Keratinocyte (primary cell): ENCODE results near the gene TMC1. TPM values are rescaled to one million over a fixed set of nuclear protein-coding genes. Genes with fewer than 3 reads are reported as not detected.

Source experiments
- DNase-seq: peaks from one replicate; pipeline ENCODE4 v3.0.0-alpha.2; 2011; ENCODE audit warnings: low read depth, missing footprints, low spot score
- FAIRE-seq: peaks from 2 replicates; lab custom pipeline; 2011; peaks lifted over from hg19 to GRCh38; lab: Jason Lieb, UNC
- H2AFZ ChIP-seq: 2 replicates; pipeline ENCODE4 v1.6.0; 2012; ENCODE audit warnings: low read length, control low read depth, inconsistent platforms; ENCODE audit not compliant: control insufficient read depth
- H3K27ac ChIP-seq: 2 replicates; pipeline ENCODE4 v1.5.1; 2011; ENCODE audit warnings: low read length; ENCODE audit not compliant: control insufficient read depth, insufficient read depth
- H3K27me3 ChIP-seq: 3 replicates; pipeline ENCODE4 v1.6.0; 2011; ENCODE audit warnings: low read length; ENCODE audit not compliant: control insufficient read depth, insufficient read depth; ENCODE audit errors: extremely low read depth
- H3K36me3 ChIP-seq, 2 experiments: 2 replicates in 1 of 2; 3 replicates in 1 of 2; pipeline ENCODE4 v1.5.1; 2011; ENCODE audit warnings: low read length in 2 of 2, mild to moderate bottlenecking in 1 of 2; ENCODE audit not compliant: control insufficient read depth in 2 of 2, insufficient read depth in 2 of 2; ENCODE audit errors: extremely low read depth in 1 of 2
- H3K4me1 ChIP-seq: 3 replicates; pipeline ENCODE4 v1.5.1; 2011; ENCODE audit warnings: low read length; ENCODE audit not compliant: control insufficient read depth, insufficient read depth; ENCODE audit errors: extremely low read depth
- H3K4me2 ChIP-seq: 3 replicates; pipeline ENCODE4 v1.6.0; 2011; ENCODE audit warnings: low read depth, low read length; ENCODE audit not compliant: control insufficient read depth, insufficient read depth; ENCODE audit errors: extremely low read depth
- H3K4me3 ChIP-seq, 3 experiments: fragments of 200-600 bp in 1 of 3; sonication (generic) in 1 of 3; 2 replicates in 2 of 3; 3 replicates in 1 of 3; pipeline ENCODE4 v1.5.1; 2011 to 2016; ENCODE audit warnings: low read length in 3 of 3, mild to moderate bottlenecking in 3 of 3, control low read depth in 2 of 3, inconsistent platforms in 1 of 3, low read depth in 1 of 3, mixed read lengths in 1 of 3, mixed run types in 1 of 3, moderate library complexity in 1 of 3; ENCODE audit not compliant: control insufficient read depth in 2 of 3, insufficient read depth in 2 of 3; ENCODE audit errors: extremely low read depth in 1 of 3
- H3K79me2 ChIP-seq: 2 replicates; pipeline ENCODE4 v1.6.0; 2012; ENCODE audit warnings: low read length; ENCODE audit not compliant: control insufficient read depth, insufficient read depth
- H3K9ac ChIP-seq: 3 replicates; pipeline ENCODE4 v1.6.0; 2011; ENCODE audit warnings: low read length; ENCODE audit not compliant: control insufficient read depth, insufficient read depth; ENCODE audit errors: extremely low read depth
- H3K9me1 ChIP-seq: 3 replicates; pipeline ENCODE4 v1.6.0; 2011; ENCODE audit warnings: low read length; ENCODE audit not compliant: control insufficient read depth, insufficient read depth; ENCODE audit errors: extremely low read depth
- H3K9me3 ChIP-seq: 2 replicates; pipeline ENCODE4 v1.5.1; 2012; ENCODE audit warnings: low read depth, low read length; ENCODE audit not compliant: control insufficient read depth
- H4K20me1 ChIP-seq: 3 replicates; pipeline ENCODE4 v1.6.0; 2011; ENCODE audit warnings: low read length; ENCODE audit not compliant: control insufficient read depth, insufficient read depth; ENCODE audit errors: extremely low read depth
- CTCF ChIP-seq, 3 experiments: IDR thresholded peaks in 1 of 3; conservative IDR thresholded peaks in 1 of 3; optimal IDR thresholded peaks in 1 of 3; 2 replicates in 2 of 3; 3 replicates in 1 of 3; pipeline versions ENCODE3 to v1.5.1; 2011; ENCODE audit warnings: low read length in 3 of 3, mild to moderate bottlenecking in 3 of 3, moderate library complexity in 2 of 3, control low read depth in 1 of 3, inconsistent platforms in 1 of 3; ENCODE audit not compliant: insufficient read depth in 2 of 3; ENCODE audit errors: extremely low read depth in 1 of 3
- EZH2 ChIP-seq: IDR thresholded peaks from one replicate; pipeline ENCODE4 v1.6.1; 2012; ENCODE audit warnings: inconsistent platforms, mild to moderate bottlenecking, low read length, moderate library complexity
- dilution Hi-C: fragments of 300-500 bp; cut with MboI; formaldehyde crosslinking; loops from one replicate; pipeline ENCODE4 v1.7.0; 2020; ENCODE audit warnings: low sequenced_read_pairs; ENCODE audit not compliant: extremely low pct_ligation_motif_present
- polyA plus RNA-seq, 5 experiments: library from polyadenylated mRNA; depleted of rRNA in 3 of 5; stranded (reverse) in 3 of 5; stranded (forward) in 1 of 5; unstranded in 1 of 5; fragments of >200 nt; gene quantifications; 1 replicate in 1 of 5; 2 replicates in 3 of 5; 3 replicates in 1 of 5; pipeline versions ENCODE4 v1.2.1 to v1.2.3, GENCODE V29; 2011 to 2012; ENCODE audit warnings: missing spikeins in 2 of 5, low read depth in 1 of 5, low replicate concordance in 1 of 5

The TMC1 gene
- polyA plus RNA-seq, 1 donor (not counting 4 experiments of a cell fraction or from before 2014, with no cell fraction given), result 0.05 TPM

- H4K20me1 ChIP-seq, result no peaks in the 10 kb centered on the region
- TF ChIP-seq EZH2 (no peak), CTCF (optimal IDR thresholded peaks at IDR 0.05 in 1 of 3, IDR thresholded peaks at IDR 0.05 in 1 of 3, conservative IDR thresholded peaks at IDR 0.05 in 1 of 3; ENCODE audit: extremely low read depth in 1 of 3, insufficient read depth in 2 of 3, low read length in 3 of 3) (no peak)
- H3K9me3 ChIP-seq, result no peaks in the 10 kb centered on the region
- H3K27me3 ChIP-seq, result no peaks in the 10 kb centered on the region
- no peak for FAIRE-seq
- no peak overlapping the region for H3K9ac ChIP-seq
- H3K9me1 ChIP-seq, result no peaks in the 10 kb centered on the region
- dilution Hi-C loops, result no loop called here
- no peak overlapping the region for H3K4me2 ChIP-seq
- H3K36me3 ChIP-seq, result no peaks in the 10 kb centered on the region
- no peak for DNase-seq
- no peak overlapping the region for H2AFZ ChIP-seq
- H3K4me1 ChIP-seq, result peaks cover 10% of the 10 kb centered on the region
- H3K4me3 ChIP-seq, result no peak overlapping the region
- H3K79me2 ChIP-seq, result no peaks in the 10 kb centered on the region
- no peak overlapping the region for H3K27ac ChIP-seq
These were observed 29.9 kb downstream of the TMC1 start for GRCh38 chr9:72551306-72551705.

DNA sequence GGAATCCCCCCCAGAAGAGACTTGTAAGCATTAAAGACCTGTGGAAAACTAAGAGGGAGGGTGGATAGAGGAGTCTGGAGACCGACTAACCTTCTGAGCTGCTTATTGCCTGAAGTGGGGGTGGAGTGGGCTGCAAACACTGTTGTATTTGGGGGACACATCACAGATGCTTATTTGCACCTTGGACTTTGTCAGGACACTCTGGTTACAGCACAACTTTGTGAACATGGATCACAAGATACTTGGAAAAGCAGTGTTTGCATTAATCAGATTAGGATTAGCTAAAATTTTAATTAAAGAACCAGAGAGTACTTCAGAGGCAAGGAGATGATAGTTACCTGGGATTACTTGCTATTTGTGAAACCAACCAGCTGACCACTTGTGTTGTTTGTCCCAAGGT, 30.9 kb downstream of the TMC1 start:
- H4K20me1 ChIP-seq, result no peaks in the 10 kb centered on the region
- H3K9me3 ChIP-seq, result no peaks in the 10 kb centered on the region
- no peak for DNase-seq
- H3K4me1 ChIP-seq, result peaks cover 14% of the 10 kb centered on the region
- no peak overlapping the region for H3K27ac ChIP-seq
- H3K4me2 ChIP-seq, result no peak overlapping the region
- H3K4me3 ChIP-seq, result no peak overlapping the region
- dilution Hi-C loops, result no loop called here
- TF ChIP-seq CTCF (optimal IDR thresholded peaks at IDR 0.05 in 1 of 3, IDR thresholded peaks at IDR 0.05 in 1 of 3, conservative IDR thresholded peaks at IDR 0.05 in 1 of 3; ENCODE audit: extremely low read depth in 1 of 3, insufficient read depth in 2 of 3, low read length in 3 of 3) (no peak), EZH2 (no peak)
- no peaks in the 10 kb centered on the region for H3K79me2 ChIP-seq
- H3K36me3 ChIP-seq, result no peaks in the 10 kb centered on the region
- no peaks in the 10 kb centered on the region for H3K9me1 ChIP-seq
- no peak for FAIRE-seq
- no peak overlapping the region for H3K9ac ChIP-seq
- no peak overlapping the region for H2AFZ ChIP-seq
- no peaks in the 10 kb centered on the region for H3K27me3 ChIP-seq
